ENCODE measurements around the gene SPRED3. TPM values are rescaled to one million over a fixed set of nuclear protein-coding genes. Genes with fewer than 3 reads are reported as not detected.

SPRED3 gene
- polyA plus RNA-seq, 1 donor, result 1.4 TPM

GRCh38 chr19:38445362-38445761, 56.9 kb downstream of the SPRED3 start:
- no peak for DNase-seq

GRCh38 chr19:38448225-38448624, 59.7 kb downstream of the SPRED3 start:
- DNase-seq, result no peak

Other genes with a start within 250 kb of the SPRED3 start
- 2.0 TPM for gene DPF1, start 164.5 kb upstream of the SPRED3 start, polyA plus RNA-seq (ENCODE audit: insufficient read length)
- gene PPP1R14A, start 132.3 kb upstream of the SPRED3 start, polyA plus RNA-seq (ENCODE audit: insufficient read length), result 4.6 TPM
- 274 TPM for gene SPINT2, start 124.1 kb upstream of the SPRED3 start, polyA plus RNA-seq (ENCODE audit: insufficient read length)
- 5.5 TPM for gene C19orf33, start 84.4 kb upstream of the SPRED3 start, polyA plus RNA-seq (ENCODE audit: insufficient read length)
- gene YIF1B, start 72.8 kb upstream of the SPRED3 start, polyA plus RNA-seq (ENCODE audit: insufficient read length), result 26.1 TPM
- 3.7 TPM for gene KCNK6, start 68.9 kb upstream of the SPRED3 start, polyA plus RNA-seq (ENCODE audit: insufficient read length)
- gene CATSPERG, start 52.9 kb upstream of the SPRED3 start, polyA plus RNA-seq (ENCODE audit: insufficient read length), result 9.8 TPM
- gene PSMD8, start 14.1 kb upstream of the SPRED3 start, polyA plus RNA-seq (ENCODE audit: insufficient read length), result 140 TPM
- 0.48 TPM for gene GGN, start 663 bp upstream of the SPRED3 start, polyA plus RNA-seq (ENCODE audit: insufficient read length)
- gene FAM98C, start 14.4 kb downstream of the SPRED3 start, polyA plus RNA-seq (ENCODE audit: insufficient read length), result 13.0 TPM
- 0.67 TPM for gene RASGRP4, start 37.5 kb downstream of the SPRED3 start, polyA plus RNA-seq (ENCODE audit: insufficient read length)
- 9.6 TPM for gene RYR1, start 45.0 kb downstream of the SPRED3 start, polyA plus RNA-seq (ENCODE audit: insufficient read length)
- gene MAP4K1, start 229.3 kb downstream of the SPRED3 start, polyA plus RNA-seq (ENCODE audit: insufficient read length), result 3.9 TPM
- gene EIF3K, start 230.5 kb downstream of the SPRED3 start, polyA plus RNA-seq (ENCODE audit: insufficient read length), result 318 TPM

All from left kidney (tissue), 2 donors.